GM23338 (cell line): ENCODE results near the gene ZNF836. TPM values are rescaled to one million over a fixed set of nuclear protein-coding genes. Genes with fewer than 3 reads are reported as not detected.
A peak's percentile ranks its signal among the peaks of the same experiment; 100 is the strongest.

ENCODE experiments used
- ATAC-seq: fragments of 200-7000 bp; cut with Tn5 transposase; 3 replicates; pipeline ENCODE4 v1.9.1; 2020
- DNase-seq: peaks from one replicate; pipeline ENCODE4 v3.0.0-alpha.2; 2015; ENCODE audit warnings: low spot score
- H2AFZ ChIP-seq: fragments of 200-600 bp; sonication (generic); 2 replicates; pipeline ENCODE4 v1.8.0; 2016; ENCODE audit warnings: antibody characterized with exemption, mild to moderate bottlenecking, moderate library complexity
- H3F3A ChIP-seq: fragments of 200-600 bp; sonication (generic); replicated peaks from 2 replicates; pipeline ENCODE4 v1.8.0; 2017; ENCODE audit warnings: antibody characterized with exemption, mixed run types, low read depth
- H3K27ac ChIP-seq: fragments of 200-600 bp; sonication (generic); 2 replicates; pipeline ENCODE4 v1.6.1; 2016; ENCODE audit warnings: low read depth
- H3K27me3 ChIP-seq: fragments of 200-600 bp; sonication (generic); 2 replicates; pipeline ENCODE4 v1.8.0; 2016; ENCODE audit warnings: mild to moderate bottlenecking, mixed run types, moderate library complexity; ENCODE audit not compliant: insufficient read depth
- H3K36me3 ChIP-seq: fragments of 200-600 bp; sonication (generic); 2 replicates; pipeline ENCODE4 v1.8.0; 2016; ENCODE audit warnings: mild to moderate bottlenecking; ENCODE audit not compliant: insufficient read depth
- H3K4me1 ChIP-seq: fragments of 200-600 bp; sonication (generic); 2 replicates; pipeline ENCODE4 v1.8.0; 2016; ENCODE audit warnings: mild to moderate bottlenecking, moderate library complexity; ENCODE audit not compliant: insufficient read depth
- H3K4me2 ChIP-seq: fragments of 200-600 bp; sonication (generic); 2 replicates; pipeline ENCODE4 v1.7.1; 2017; ENCODE audit warnings: mixed run types
- H3K4me3 ChIP-seq: fragments of 200-600 bp; sonication (generic); 2 replicates; pipeline ENCODE4 v1.6.1; 2016; ENCODE audit warnings: mixed run types
- H3K79me2 ChIP-seq: fragments of 200-600 bp; sonication (generic); replicated peaks from 2 replicates; pipeline ENCODE4 v1.8.0; 2017; ENCODE audit warnings: mild to moderate bottlenecking; ENCODE audit not compliant: insufficient read depth
- H3K9me2 ChIP-seq: fragments of 200-600 bp; sonication (generic); 2 replicates; pipeline ENCODE4 v1.8.0; 2017; ENCODE audit not compliant: insufficient read depth
- H4K20me1 ChIP-seq: fragments of 200-600 bp; sonication (generic); replicated peaks from 2 replicates; pipeline ENCODE4 v1.8.0; 2017; ENCODE audit warnings: mild to moderate bottlenecking; ENCODE audit not compliant: insufficient read depth
- H3K27ac Mint-ChIP-seq: 2 replicates; pipeline ENCODE4 v1.8.0; 2020; ENCODE audit warnings: inconsistent platforms, mild to moderate bottlenecking, moderate library complexity, mixed read lengths
- H3K27me3 Mint-ChIP-seq: 3 replicates; pipeline ENCODE4 v1.8.0; 2022; ENCODE audit warnings: low read depth, mild to moderate bottlenecking, moderate library complexity, mixed read lengths, inconsistent platforms; ENCODE audit not compliant: insufficient read depth, poor library complexity
- H3K36me3 Mint-ChIP-seq: 3 replicates; pipeline ENCODE4 v1.8.0; 2021; ENCODE audit warnings: low read depth, mild to moderate bottlenecking, inconsistent platforms, moderate library complexity, mixed read lengths
- H3K4me1 Mint-ChIP-seq: 3 replicates; pipeline ENCODE4 v1.8.0; 2020; ENCODE audit warnings: mild to moderate bottlenecking, inconsistent platforms, mixed read lengths
- H3K4me3 Mint-ChIP-seq: 3 replicates; pipeline ENCODE4 v1.8.0; 2021; ENCODE audit warnings: moderate library complexity, mild to moderate bottlenecking, inconsistent platforms, mixed read lengths
- H3K9me3 Mint-ChIP-seq: 3 replicates; pipeline ENCODE4 v1.8.0; 2020; ENCODE audit warnings: moderate library complexity, mild to moderate bottlenecking, inconsistent platforms, mixed read lengths
- CTCF ChIP-seq, 2 experiments: fragments of 200-600 bp in 1 of 2; sonication (generic) in 1 of 2; conservative IDR thresholded peaks; 2 replicates each; pipeline versions ENCODE4 v1.5.1 to v1.6.1; 2016 to 2017; ENCODE audit warnings: antibody characterized with exemption in 2 of 2, low read depth in 2 of 2, mild to moderate bottlenecking in 2 of 2, moderate library complexity in 1 of 2
- ETS1 ChIP-seq: IDR thresholded peaks from 2 replicates; pipeline ENCODE4 v1.6.1; 2016; ENCODE audit warnings: antibody characterized with exemption
- JUNB ChIP-seq: IDR thresholded peaks from one replicate; pipeline ENCODE4 v1.6.1; 2016; ENCODE audit warnings: antibody characterized with exemption; ENCODE audit not compliant: unreplicated experiment
- POLR2AphosphoS5 ChIP-seq: IDR thresholded peaks from 2 replicates; pipeline ENCODE4 v1.6.1; 2016; ENCODE audit warnings: antibody characterized with exemption, low read depth
- REST ChIP-seq: IDR thresholded peaks from one replicate; pipeline ENCODE4 v1.6.1; 2018; ENCODE audit warnings: antibody characterized with exemption; ENCODE audit not compliant: unreplicated experiment
- STAT1 ChIP-seq: IDR thresholded peaks from one replicate; pipeline ENCODE4 v1.6.1; 2016; ENCODE audit warnings: antibody characterized with exemption; ENCODE audit not compliant: unreplicated experiment
- ZNF331 ChIP-seq: fragments of 250-450 bp; sonication (Bioruptor Pico); IDR thresholded peaks from 2 replicates; pipeline ENCODE4 v1.5.0; 2020; ENCODE audit warnings: low read depth, mild to moderate bottlenecking, moderate library complexity
- ZNF462 ChIP-seq: fragments of 250-450 bp; sonication (Bioruptor Pico); IDR thresholded peaks from 2 replicates; pipeline ENCODE4 v1.5.0; 2020; ENCODE audit warnings: mild to moderate bottlenecking, moderate library complexity
- polyA plus RNA-seq: library from polyadenylated mRNA; unstranded; fragments of >200 nt; fragmentation: Nextera tagmentation; extraction: Ambion mirVana; gene quantifications from 2 replicates; pipeline ENCODE4 v1.2.1, GENCODE V29; 2016
- total RNA-seq: library from RNA; depleted of rRNA; stranded (reverse); fragments of >200 nt; shearing (Covaris generic); gene quantifications from 2 replicates; pipeline ENCODE4 v1.2.3, GENCODE V29; 2014

Gene ZNF836
- total and polyA plus RNA-seq, 2 experiments from 2014 or later = 11.8 to 18.6 TPM

- H3K27me3 Mint-ChIP-seq = peaks cover 3% of the 10 kb centered on the region
- no peak overlapping the region for H3K27ac Mint-ChIP-seq
- H3K36me3 Mint-ChIP-seq = peaks cover 93% of the 10 kb centered on the region
- Histone ChIP-seq H3K4me1 (no peaks in the 10 kb centered on the region), H3K27ac (no peak overlapping the region), H4K20me1 (no peaks in the 10 kb centered on the region), H3K4me3 (peak overlapping the region; percentile 29; the same call in 1 of the 2 replicates), H3K27me3 (no peaks in the 10 kb centered on the region), H3K4me2 (no peak overlapping the region), H3F3A (0 out of 2 replicates have a peak, but pooled peaks cover 8% of the 10 kb centered on the region), H3K79me2 (peaks cover 7% of the 10 kb centered on the region), H3K36me3 (peaks cover 69% of the 10 kb centered on the region), H2AFZ (no peak overlapping the region), H3K9me2 (no peaks in the 10 kb centered on the region)
- no peak overlapping the region for H3K4me3 Mint-ChIP-seq
- H3K9me3 Mint-ChIP-seq = peaks cover 98% of the 10 kb centered on the region
- ATAC-seq = no peak
- TF ChIP-seq POLR2AphosphoS5 = no peak
- TF ChIP-seq REST = no peak
- TF ChIP-seq JUNB = no peak
- no peak for TF ChIP-seq STAT1
- no peak for TF ChIP-seq CTCF (conservative IDR thresholded peaks at IDR 0.05; ENCODE audit: low read depth in 2 of 2)
- TF ChIP-seq ZNF462 (CRISPR knock-in tag) = no peak
- no peak for TF ChIP-seq ETS1
- no peak for TF ChIP-seq ZNF331 (CRISPR knock-in tag)
- no peak for DNase-seq
- no peaks in the 10 kb centered on the region for H3K4me1 Mint-ChIP-seq
These were observed 56.7 kb downstream of the ZNF836 start for GRCh38 chr19:52114691-52115090.
